ENCODE data around the gene CACNA1A. TPM values are rescaled to one million over a fixed set of nuclear protein-coding genes. Genes with fewer than 3 reads are reported as not detected.

Gene CACNA1A
- polyA plus RNA-seq, 3 donors, result 0.08 to 0.09 TPM; not detected in 1

GRCh38 chr19:13214036-13214730, 292.1 kb downstream of the CACNA1A start:
- H3K27me3 Mint-ChIP-seq (ENCODE audit: low read depth in 3 of 3), result peaks cover 2 to 8% (median 5%) of the 10 kb centered on the region in 3 donors
- no peak overlapping the region for H3K9ac ChIP-seq (ENCODE audit: insufficient read depth, low read length, poor library complexity, severe bottlenecking)
- H3K36me3 ChIP-seq (replicated peaks in 1 of 2; ENCODE audit: control insufficient read depth in 1 of 2, insufficient read depth in 2 of 2, low read length in 2 of 2), result no peaks in the 10 kb centered on the region
- no peak overlapping the region for H3K4me3 Mint-ChIP-seq
- no peaks in the 10 kb centered on the region for H3K9me3 ChIP-seq (replicated peaks in 1 of 2; ENCODE audit: control insufficient read depth in 1 of 2, insufficient read depth in 1 of 2, low read length in 2 of 2)
- no peak for DNase-seq
- H3K4me1 Mint-ChIP-seq, result peaks cover 11% of the 10 kb centered on the region
- no peak overlapping the region for H3K27ac ChIP-seq (ENCODE audit: low read depth in 1 of 2, low read length in 2 of 2)
- peaks cover 0 to 1% (median 0%) of the 10 kb centered on the region in 7 donors for H3K9me3 Mint-ChIP-seq
- no peak overlapping the region for H3K4me2 ChIP-seq (replicated peaks; ENCODE audit: extremely low read depth, low read length, poor library complexity, severe bottlenecking)
- H3K27ac Mint-ChIP-seq, result peak overlapping the region in 1 of 7 donors; percentile 8
- no peaks in the 10 kb centered on the region for H4K20me1 ChIP-seq (ENCODE audit: insufficient read depth, low read length)
- H3K27me3 ChIP-seq (ENCODE audit: control insufficient read depth in 2 of 2, insufficient read depth in 2 of 2, low read length in 2 of 2), result no peaks in the 10 kb centered on the region
- TF ChIP-seq CTCF (IDR thresholded peaks at IDR 0.05), result no peak
- no peak overlapping the region for H3K4me3 ChIP-seq (replicated peaks in 1 of 3; ENCODE audit: low read depth in 2 of 3, low read length in 3 of 3)
- no peaks in the 10 kb centered on the region for H3K79me2 ChIP-seq (ENCODE audit: insufficient read depth, low read length)
- H3K36me3 Mint-ChIP-seq, result no peaks in the 10 kb centered on the region
- 98% methylated on average over 16 of the region's 19 CpGs for WGBS (ENCODE audit: insufficient coverage)
- H3K4me1 ChIP-seq (ENCODE audit: control insufficient read depth in 1 of 2, insufficient read depth in 2 of 2, low read length in 2 of 2), result peaks cover 4 to 13% of the 10 kb centered on the region in 2 donors
- H2AFZ ChIP-seq (ENCODE audit: insufficient read depth, low read depth, low read length, poor library complexity, severe bottlenecking), result no peak overlapping the region
- intact Hi-C loops (cut with micrococcal nuclease), result no loop called here

- intact Hi-C loops (cut with micrococcal nuclease), result no loop called here
- Mint-ChIP-seq H3K36me3 (no peaks in the 10 kb centered on the region), H3K4me3 (no peak overlapping the region), H3K27ac (peak overlapping the region in 4 of 7 donors; percentile 38 to 54 (median 49)), H3K4me1 (peaks cover 17% of the 10 kb centered on the region), H3K27me3 (ENCODE audit: low read depth in 3 of 3) (peaks cover 2 to 8% (median 5%) of the 10 kb centered on the region in 3 donors), H3K9me3 (peaks cover 0 to 1% (median 0%) of the 10 kb centered on the region in 7 donors)
- H3K4me3 ChIP-seq (replicated peaks in 1 of 3; ENCODE audit: low read depth in 2 of 3, low read length in 3 of 3), result no peak overlapping the region
- WGBS (ENCODE audit: insufficient coverage), result 49% methylated on average over 5 of the region's 7 CpGs
- H3K36me3 ChIP-seq (replicated peaks in 1 of 2; ENCODE audit: control insufficient read depth in 1 of 2, insufficient read depth in 2 of 2, low read length in 2 of 2), result no peaks in the 10 kb centered on the region
- DNase-seq, result peak; percentile 57 to 74 (median 58)
- no peak overlapping the region for H3K27ac ChIP-seq (ENCODE audit: low read depth in 1 of 2, low read length in 2 of 2)
- no peaks in the 10 kb centered on the region for H3K27me3 ChIP-seq (ENCODE audit: control insufficient read depth in 2 of 2, insufficient read depth in 2 of 2, low read length in 2 of 2)
- H4K20me1 ChIP-seq (ENCODE audit: insufficient read depth, low read length), result no peaks in the 10 kb centered on the region
- peak; percentile 74 for TF ChIP-seq CTCF (IDR thresholded peaks at IDR 0.05)
- no peaks in the 10 kb centered on the region for H3K79me2 ChIP-seq (ENCODE audit: insufficient read depth, low read length)
- no peak overlapping the region for H3K9ac ChIP-seq (ENCODE audit: insufficient read depth, low read length, poor library complexity, severe bottlenecking)
- no peaks in the 10 kb centered on the region for H3K9me3 ChIP-seq (replicated peaks in 1 of 2; ENCODE audit: control insufficient read depth in 1 of 2, insufficient read depth in 1 of 2, low read length in 2 of 2)
- no peak overlapping the region for H3K4me2 ChIP-seq (replicated peaks; ENCODE audit: extremely low read depth, low read length, poor library complexity, severe bottlenecking)
- H2AFZ ChIP-seq (ENCODE audit: insufficient read depth, low read depth, low read length, poor library complexity, severe bottlenecking), result no peak overlapping the region
- peaks cover 11 to 21% of the 10 kb centered on the region in 2 donors for H3K4me1 ChIP-seq (ENCODE audit: control insufficient read depth in 1 of 2, insufficient read depth in 2 of 2, low read length in 2 of 2)
Observed at GRCh38 chr19:13212759-13213330, 293.4 kb downstream of the CACNA1A start.

Data from CD14-positive monocyte (primary cell).